ENCODE results near the gene BEX2.

- TF ChIP-seq CTCF (IDR thresholded peaks at IDR 0.05; ENCODE audit: low read depth, low read length) (no peak), EZH2phosphoT487 (IDR thresholded peaks at IDR 0.05; ENCODE audit: low read depth) (no peak)
Observed at GRCh38 chrX:103309860-103310554, 783 bp downstream of the BEX2 start.
